Measurements from ENCODE around the gene PRR23B.

DNA sequence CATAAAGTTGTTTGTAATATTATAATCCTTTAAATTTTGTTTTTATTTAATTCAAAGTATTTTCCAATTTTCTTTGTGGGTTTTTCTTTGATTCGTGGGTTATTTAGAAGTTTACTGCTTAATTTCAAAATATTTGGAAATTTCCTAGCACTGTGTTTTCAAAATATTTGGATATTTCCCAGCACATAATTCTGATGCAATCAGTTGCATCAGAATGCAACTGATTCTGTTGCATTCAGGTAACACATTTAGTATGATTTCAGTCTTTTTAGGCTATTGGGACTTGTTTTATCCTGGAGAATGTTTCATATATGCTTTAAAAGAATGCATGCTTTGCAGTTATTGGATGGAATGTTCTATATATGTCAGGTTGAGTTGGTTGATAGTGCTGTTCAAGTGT is 42.2 kb upstream of the PRR23B start:
- TF ChIP-seq, protein P1, sequence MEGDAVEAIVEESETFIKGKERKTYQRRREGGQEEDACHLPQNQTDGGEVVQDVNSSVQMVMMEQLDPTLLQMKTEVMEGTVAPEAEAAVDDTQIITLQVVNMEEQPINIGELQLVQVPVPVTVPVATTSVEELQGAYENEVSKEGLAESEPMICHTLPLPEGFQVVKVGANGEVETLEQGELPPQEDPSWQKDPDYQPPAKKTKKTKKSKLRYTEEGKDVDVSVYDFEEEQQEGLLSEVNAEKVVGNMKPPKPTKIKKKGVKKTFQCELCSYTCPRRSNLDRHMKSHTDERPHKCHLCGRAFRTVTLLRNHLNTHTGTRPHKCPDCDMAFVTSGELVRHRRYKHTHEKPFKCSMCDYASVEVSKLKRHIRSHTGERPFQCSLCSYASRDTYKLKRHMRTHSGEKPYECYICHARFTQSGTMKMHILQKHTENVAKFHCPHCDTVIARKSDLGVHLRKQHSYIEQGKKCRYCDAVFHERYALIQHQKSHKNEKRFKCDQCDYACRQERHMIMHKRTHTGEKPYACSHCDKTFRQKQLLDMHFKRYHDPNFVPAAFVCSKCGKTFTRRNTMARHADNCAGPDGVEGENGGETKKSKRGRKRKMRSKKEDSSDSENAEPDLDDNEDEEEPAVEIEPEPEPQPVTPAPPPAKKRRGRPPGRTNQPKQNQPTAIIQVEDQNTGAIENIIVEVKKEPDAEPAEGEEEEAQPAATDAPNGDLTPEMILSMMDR (IDR thresholded peaks at IDR 0.05), result no peak
- TF ChIP-seq POLR2A (IDR thresholded peaks at IDR 0.05), result no peak

All from sigmoid colon (tissue), 3 donors.